Sigmoid colon (tissue), 4 donors: ENCODE results near the gene PCK1.

Experiments used
- CTCF ChIP-seq, 4 experiments: fragments of 450-650 bp in 3 of 4; fragments of 200-600 bp in 1 of 4; IDR thresholded peaks; one replicate each; pipeline ENCODE4 v1.5.1; 2016 to 2019; ENCODE audit warnings: antibody characterized with exemption in 4 of 4, mild to moderate bottlenecking in 3 of 4, moderate library complexity in 2 of 4
- EP300 ChIP-seq, 4 donors: sonication (generic); formaldehyde crosslinking; IDR thresholded peaks; one replicate each; pipeline ENCODE4 v1.6.1; 2017; ENCODE audit warnings: antibody characterized with exemption in 4 of 4
- POLR2A ChIP-seq, 2 donors: fragments of 450-650 bp; IDR thresholded peaks; one replicate each; pipeline ENCODE4 v1.6.1; 2016; ENCODE audit warnings: antibody characterized with exemption in 2 of 2, mild to moderate bottlenecking in 2 of 2, moderate library complexity in 2 of 2
- POLR2AphosphoS5 ChIP-seq, 4 donors: sonication (generic); formaldehyde crosslinking; IDR thresholded peaks; one replicate each; pipeline ENCODE4 v1.6.1; 2017; ENCODE audit warnings: antibody characterized with exemption in 4 of 4

DNA sequence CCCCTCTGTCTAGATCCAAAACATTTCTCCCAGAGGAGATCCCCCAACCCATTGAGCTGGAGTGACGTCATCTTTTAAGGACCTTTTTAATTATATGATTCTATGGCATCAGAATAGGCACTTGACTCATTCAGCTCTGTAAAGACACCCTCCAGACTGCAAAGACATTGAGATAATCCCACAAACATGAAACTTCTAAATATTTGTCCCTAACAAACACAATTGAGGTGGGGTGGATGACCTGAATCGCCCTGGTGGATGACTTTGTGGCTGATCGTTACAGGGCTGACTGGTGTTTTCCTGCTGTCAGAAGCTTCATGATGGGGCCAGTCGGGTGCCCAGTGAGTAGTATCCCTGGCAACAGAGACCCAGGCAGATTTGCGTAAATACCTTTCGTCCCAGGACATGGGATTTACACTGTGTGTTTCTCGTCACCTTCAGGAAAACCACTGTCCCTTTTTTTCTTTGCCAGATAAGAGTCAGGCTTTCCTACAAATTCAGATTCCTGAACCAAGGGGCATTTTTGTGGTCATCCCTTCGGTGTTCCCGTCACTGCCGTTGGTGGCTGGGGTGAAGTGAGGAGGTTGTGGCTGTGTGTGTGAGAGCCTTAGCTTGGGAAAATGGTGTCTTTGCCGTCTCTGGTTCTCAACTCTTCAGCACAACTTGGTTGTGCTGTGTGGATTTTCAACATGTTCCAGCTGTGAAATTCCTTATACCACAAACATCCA is 5.3 kb upstream of the PCK1 start:
- no peak for TF ChIP-seq CTCF (IDR thresholded peaks at IDR 0.05)
- TF ChIP-seq POLR2AphosphoS5 (IDR thresholded peaks at IDR 0.05), result no peak
- no peak for TF ChIP-seq EP300 (IDR thresholded peaks at IDR 0.05)
- no peak for TF ChIP-seq POLR2A (IDR thresholded peaks at IDR 0.05)
